CD8-positive, alpha-beta memory T cell (primary cell): Measurements from ENCODE around the gene GJA8. TPM values are rescaled to one million over a fixed set of nuclear protein-coding genes. Genes with fewer than 3 reads are reported as not detected.

Source experiments
- CTCF ChIA-PET: fragments of 350-600 bp; sonication (Branson Sonifier 250); formaldehyde crosslinking; loops from one replicate; lab custom pipeline; 2021; ENCODE audit warnings: antibody characterized with exemption; lab: Charles Lee
- POLR2A ChIA-PET: fragments of 350-600 bp; sonication (Branson Sonifier 250); formaldehyde crosslinking; loops from one replicate; lab custom pipeline; 2021; ENCODE audit warnings: antibody characterized with exemption; lab: Charles Lee
- DNase-seq, 5 donors: peaks; one replicate each; pipeline versions ENCODE4 v3.0.0 to v3.0.0-alpha.2; 2020 to 2022; ENCODE audit warnings: mixed read lengths in 1 of 5
- H3K27ac ChIP-seq: one replicate; pipeline ENCODE4 v1.7.0; 2013; ENCODE audit warnings: low read depth, mild to moderate bottlenecking, low read length, moderate library complexity
- H3K27me3 ChIP-seq: 2 replicates; pipeline ENCODE4 v1.7.0; 2013; ENCODE audit warnings: low read length, mild to moderate bottlenecking; ENCODE audit not compliant: insufficient read depth, poor library complexity, severe bottlenecking
- H3K36me3 ChIP-seq: 2 replicates; pipeline ENCODE4 v1.7.0; 2013; ENCODE audit warnings: mild to moderate bottlenecking, low read length, moderate library complexity; ENCODE audit not compliant: insufficient read depth
- H3K4me1 ChIP-seq: 2 replicates; pipeline ENCODE4 v1.7.0; 2013; ENCODE audit warnings: mild to moderate bottlenecking, low read length, moderate library complexity; ENCODE audit not compliant: insufficient read depth
- H3K4me3 ChIP-seq: 2 replicates; pipeline ENCODE4 v1.7.0; 2013; ENCODE audit warnings: mild to moderate bottlenecking, low read length
- H3K9me3 ChIP-seq: 2 replicates; pipeline ENCODE4 v1.7.0; 2013; ENCODE audit warnings: mild to moderate bottlenecking, low read length
- H3K27ac Mint-ChIP-seq, 8 donors: one replicate each; pipeline ENCODE4 v1.8.0; 2020 to 2021; ENCODE audit warnings: mixed read lengths in 8 of 8, mild to moderate bottlenecking in 6 of 8, inconsistent platforms in 3 of 8, moderate library complexity in 3 of 8
- H3K27me3 Mint-ChIP-seq, 2 donors: one replicate each; pipeline ENCODE4 v1.8.0; 2020 to 2021; ENCODE audit warnings: mixed read lengths in 2 of 2, mild to moderate bottlenecking in 1 of 2, moderate library complexity in 1 of 2
- H3K36me3 Mint-ChIP-seq, 3 donors: one replicate each; pipeline ENCODE4 v1.8.0; 2020 to 2021; ENCODE audit warnings: mixed read lengths in 3 of 3, inconsistent platforms in 1 of 3, mild to moderate bottlenecking in 1 of 3
- H3K4me1 Mint-ChIP-seq, 3 donors: one replicate each; pipeline ENCODE4 v1.8.0; 2020 to 2021; ENCODE audit warnings: mixed read lengths in 3 of 3, inconsistent platforms in 1 of 3, mild to moderate bottlenecking in 1 of 3
- H3K4me3 Mint-ChIP-seq, 7 donors: one replicate each; pipeline ENCODE4 v1.8.0; 2020 to 2021; ENCODE audit warnings: mixed read lengths in 7 of 7, mild to moderate bottlenecking in 6 of 7, moderate library complexity in 4 of 7, inconsistent platforms in 2 of 7
- H3K9me3 Mint-ChIP-seq, 5 donors: one replicate each; pipeline ENCODE4 v1.8.0; 2020 to 2022; ENCODE audit warnings: mixed read lengths in 5 of 5, mild to moderate bottlenecking in 3 of 5, moderate library complexity in 2 of 5, inconsistent platforms in 1 of 5
- polyA plus RNA-seq: library from polyadenylated mRNA; unstranded; fragments of 300-500 nt; fragmentation: Illumina TruSeq; gene quantifications from one replicate; pipeline ENCODE4 v1.2.3, GENCODE V29; 2021
- total RNA-seq, 2 experiments: library from RNA; stranded (reverse); gene quantifications; one replicate each; pipeline ENCODE4 v1.2.3, GENCODE V29; 2021

Gene GJA8
- total and polyA plus RNA-seq, 3 experiments from 2014 or later = not detected

- no peaks in the 10 kb centered on the region for H3K9me3 ChIP-seq
- ChIA-PET POLR2A (no interaction called here), CTCF (interaction anchor here (1.0 kb wide), 1 partner anchor 397 kb away, joined by 3 read pairs; no protein-coding TSS in a partner anchor)
- no peaks in the 10 kb centered on the region for H3K4me1 ChIP-seq
- H3K4me1 Mint-ChIP-seq = peaks cover 0 to 4% (median 3%) of the 10 kb centered on the region in 3 donors
- no peak overlapping the region for H3K27ac ChIP-seq
- H3K27me3 ChIP-seq = no peaks in the 10 kb centered on the region
- H3K9me3 Mint-ChIP-seq = no peaks in the 10 kb centered on the region
- peaks cover 5 to 13% of the 10 kb centered on the region in 2 donors for H3K27me3 Mint-ChIP-seq
- peak; percentile 9 to 52 (median 28) for DNase-seq
- H3K36me3 ChIP-seq = no peaks in the 10 kb centered on the region
- H3K4me3 Mint-ChIP-seq = peak overlapping the region in 1 of 7 donors; percentile 19
- H3K36me3 Mint-ChIP-seq = no peaks in the 10 kb centered on the region
- no peak overlapping the region for H3K4me3 ChIP-seq
- peak overlapping the region in 1 of 8 donors; percentile 33 for H3K27ac Mint-ChIP-seq
These were observed 12.3 kb upstream of the GJA8 start for GRCh38 chr1:147890177-147890790.

- Histone ChIP-seq H3K9me3 (no peaks in the 10 kb centered on the region), H3K4me1 (no peaks in the 10 kb centered on the region), H3K27me3 (no peaks in the 10 kb centered on the region), H3K36me3 (no peaks in the 10 kb centered on the region), H3K27ac (no peak overlapping the region), H3K4me3 (no peak overlapping the region)
- no peaks in the 10 kb centered on the region for H3K9me3 Mint-ChIP-seq
- ChIA-PET CTCF (interaction anchor here (2.4 kb wide), 1 partner anchor 617 kb away, joined by 8 read pairs; no protein-coding TSS in a partner anchor), POLR2A (no interaction called here)
- no peak for DNase-seq
- no peaks in the 10 kb centered on the region for H3K36me3 Mint-ChIP-seq
- H3K4me1 Mint-ChIP-seq = peaks cover 0 to 4% (median 3%) of the 10 kb centered on the region in 3 donors
- H3K27me3 Mint-ChIP-seq = peaks cover 5 to 13% of the 10 kb centered on the region in 2 donors
- peak overlapping the region in 1 of 7 donors; percentile 49 for H3K4me3 Mint-ChIP-seq
- H3K27ac Mint-ChIP-seq = no peak overlapping the region
These were observed 11.5 kb upstream of the GJA8 start for GRCh38 chr1:147891088-147891487.

- no peaks in the 10 kb centered on the region for H3K36me3 Mint-ChIP-seq
- H3K27ac Mint-ChIP-seq = peak overlapping the region in 2 of 8 donors; percentile 0 to 21
- no peak overlapping the region for H3K4me3 ChIP-seq
- no peak overlapping the region for H3K27ac ChIP-seq
- H3K4me1 Mint-ChIP-seq = peaks cover 0 to 4% (median 3%) of the 10 kb centered on the region in 3 donors
- no peaks in the 10 kb centered on the region for H3K9me3 Mint-ChIP-seq
- H3K27me3 Mint-ChIP-seq = peaks cover 5 to 13% of the 10 kb centered on the region in 2 donors
- no peaks in the 10 kb centered on the region for H3K4me1 ChIP-seq
- no peaks in the 10 kb centered on the region for H3K9me3 ChIP-seq
- H3K4me3 Mint-ChIP-seq = no peak overlapping the region
- no peaks in the 10 kb centered on the region for H3K27me3 ChIP-seq
- CTCF ChIA-PET = interaction anchor here (0.9 to 2.5 kb wide), 20 partner anchors 10 to 618 kb away, joined by 3 to 15 read pairs (median 5); partner anchors contain the start of genes ACP6 and GJA8
- DNase-seq = peak in 1 of 5 donors; percentile 2
- H3K36me3 ChIP-seq = no peaks in the 10 kb centered on the region
- POLR2A ChIA-PET = no interaction called here
These were observed 10.4 kb upstream of the GJA8 start for GRCh38 chr1:147892216-147892615.

GRCh38 chr1:147892731-147893214 lies 9.8 kb upstream of the GJA8 start:
- Histone ChIP-seq H3K4me1 (no peaks in the 10 kb centered on the region), H3K27ac (no peak overlapping the region), H3K27me3 (no peaks in the 10 kb centered on the region), H3K4me3 (no peak overlapping the region), H3K9me3 (no peaks in the 10 kb centered on the region), H3K36me3 (no peaks in the 10 kb centered on the region)
- Mint-ChIP-seq H3K4me1 (peaks cover 0 to 4% (median 3%) of the 10 kb centered on the region in 3 donors), H3K9me3 (no peaks in the 10 kb centered on the region), H3K27me3 (peaks cover 5 to 13% of the 10 kb centered on the region in 2 donors), H3K4me3 (no peak overlapping the region), H3K36me3 (no peaks in the 10 kb centered on the region), H3K27ac (no peak overlapping the region)
- peak in 3 of 5 donors; percentile 10 to 52 (median 25) for DNase-seq
- ChIA-PET CTCF (interaction anchor here (0.6 to 2.5 kb wide), 22 partner anchors 9 to 619 kb away, joined by 3 to 15 read pairs (median 5); partner anchors contain the start of genes ACP6 and GJA8), POLR2A (no interaction called here)

GRCh38 chr1:147895123-147895522 lies 7.5 kb upstream of the GJA8 start:
- ChIA-PET CTCF (no interaction called here), POLR2A (no interaction called here)
- H3K9me3 Mint-ChIP-seq = no peaks in the 10 kb centered on the region
- H3K27ac Mint-ChIP-seq = no peak overlapping the region
- no peaks in the 10 kb centered on the region for H3K9me3 ChIP-seq
- H3K4me3 Mint-ChIP-seq = no peak overlapping the region
- no peaks in the 10 kb centered on the region for H3K27me3 ChIP-seq
- H3K27ac ChIP-seq = no peak overlapping the region
- no peak overlapping the region for H3K4me3 ChIP-seq
- no peak for DNase-seq
- no peaks in the 10 kb centered on the region for H3K36me3 ChIP-seq
- H3K4me1 Mint-ChIP-seq = peaks cover 0 to 4% (median 3%) of the 10 kb centered on the region in 3 donors
- no peaks in the 10 kb centered on the region for H3K36me3 Mint-ChIP-seq
- H3K27me3 Mint-ChIP-seq = peaks cover 2 to 13% of the 10 kb centered on the region in 2 donors
- no peaks in the 10 kb centered on the region for H3K4me1 ChIP-seq

GRCh38 chr1:147897029-147897752 lies 5.4 kb upstream of the GJA8 start:
- no peaks in the 10 kb centered on the region for H3K36me3 Mint-ChIP-seq
- H3K4me1 ChIP-seq = no peaks in the 10 kb centered on the region
- no peaks in the 10 kb centered on the region for H3K9me3 Mint-ChIP-seq
- no peak overlapping the region for H3K27ac ChIP-seq
- no peaks in the 10 kb centered on the region for H3K36me3 ChIP-seq
- DNase-seq = no peak
- no peaks in the 10 kb centered on the region for H3K27me3 ChIP-seq
- no peak overlapping the region for H3K27ac Mint-ChIP-seq
- no peak overlapping the region for H3K4me3 Mint-ChIP-seq
- peaks cover 0 to 3% (median 0%) of the 10 kb centered on the region in 3 donors for H3K4me1 Mint-ChIP-seq
- CTCF ChIA-PET = no interaction called here
- no peaks in the 10 kb centered on the region for H3K9me3 ChIP-seq
- H3K4me3 ChIP-seq = no peak overlapping the region
- H3K27me3 Mint-ChIP-seq = peaks cover 2 to 13% of the 10 kb centered on the region in 2 donors
- POLR2A ChIA-PET = no interaction called here

- no peaks in the 10 kb centered on the region for H3K9me3 ChIP-seq
- Mint-ChIP-seq H3K4me1 (peaks cover 0 to under 1% (median 0%) of the 10 kb centered on the region in 3 donors), H3K9me3 (no peaks in the 10 kb centered on the region), H3K36me3 (no peaks in the 10 kb centered on the region), H3K27ac (no peak overlapping the region), H3K27me3 (peaks cover 2 to 11% of the 10 kb centered on the region in 2 donors), H3K4me3 (no peak overlapping the region)
- H3K27me3 ChIP-seq = no peaks in the 10 kb centered on the region
- H3K27ac ChIP-seq = no peak overlapping the region
- no peak overlapping the region for H3K4me3 ChIP-seq
- DNase-seq = no peak
- H3K4me1 ChIP-seq = no peaks in the 10 kb centered on the region
- H3K36me3 ChIP-seq = no peaks in the 10 kb centered on the region
- ChIA-PET CTCF (no interaction called here), POLR2A (no interaction called here)
These were observed 4.8 kb upstream of the GJA8 start for GRCh38 chr1:147897789-147898188.

GRCh38 chr1:147904726-147905125 lies 2.1 kb downstream of the GJA8 start:
- Histone ChIP-seq H3K27me3 (no peaks in the 10 kb centered on the region), H3K36me3 (no peaks in the 10 kb centered on the region), H3K9me3 (no peaks in the 10 kb centered on the region), H3K27ac (no peak overlapping the region), H3K4me3 (no peak overlapping the region), H3K4me1 (no peaks in the 10 kb centered on the region)
- DNase-seq = no peak
- H3K27ac Mint-ChIP-seq = no peak overlapping the region
- H3K27me3 Mint-ChIP-seq = peaks cover 10 to 16% of the 10 kb centered on the region in 2 donors
- H3K4me3 Mint-ChIP-seq = no peak overlapping the region
- ChIA-PET POLR2A (no interaction called here), CTCF (interaction anchor here (1.4 kb wide), 1 partner anchor 12 kb away, joined by 7 read pairs; no protein-coding TSS in a partner anchor)
- H3K36me3 Mint-ChIP-seq = no peaks in the 10 kb centered on the region
- H3K4me1 Mint-ChIP-seq = peaks cover 2 to 7% (median 4%) of the 10 kb centered on the region in 3 donors
- H3K9me3 Mint-ChIP-seq = no peaks in the 10 kb centered on the region
